Epithelial cell of esophagus (primary cell): ENCODE data around the gene ARHGAP24.

ENCODE experiments used
- DNase-seq: peaks from one replicate; pipeline ENCODE4 v3.0.0; 2010; ENCODE audit warnings: low read depth
- H3K4me3 ChIP-seq: 2 replicates; pipeline ENCODE4 v1.5.1; 2011; ENCODE audit warnings: mild to moderate bottlenecking, low read length, control low read depth
- CTCF ChIP-seq: IDR thresholded peaks from 2 replicates; pipeline ENCODE4 v1.5.1; 2011; ENCODE audit warnings: low read depth, mild to moderate bottlenecking, low read length, control low read depth, inconsistent platforms; ENCODE audit not compliant: insufficient read depth; ENCODE audit errors: missing control alignments

The ARHGAP24 gene

GRCh38 chr4:85970535-85970934 is 495.6 kb downstream of the ARHGAP24 start:
- peak; percentile 32 for DNase-seq
- no peak overlapping the region for H3K4me3 ChIP-seq
- TF ChIP-seq CTCF = no peak

- H3K4me3 ChIP-seq = no peak overlapping the region
- no peak for DNase-seq
- no peak for TF ChIP-seq CTCF
Measured at GRCh38 chr4:85979276-85979675, 504.3 kb downstream of the ARHGAP24 start.

- TF ChIP-seq CTCF = no peak
- DNase-seq = peak; percentile 21
- H3K4me3 ChIP-seq = no peak overlapping the region
Measured at GRCh38 chr4:85986266-85986665, 511.3 kb downstream of the ARHGAP24 start.

- TF ChIP-seq CTCF = no peak
- DNase-seq = no peak
Measured at GRCh38 chr4:85993641-85994040, 518.7 kb downstream of the ARHGAP24 start.

GRCh38 chr4:85994576-85994975 is 519.6 kb downstream of the ARHGAP24 start:
- no peak for DNase-seq
- H3K4me3 ChIP-seq = no peak overlapping the region
- no peak for TF ChIP-seq CTCF

More at GRCh38 chr4:85993641-85994040, 518.7 kb downstream of the ARHGAP24 start:
- H3K4me3 ChIP-seq = no peak overlapping the region

- TF ChIP-seq CTCF = no peak
- H3K4me3 ChIP-seq = no peak overlapping the region
- DNase-seq = no peak
Measured at GRCh38 chr4:85995361-85995760, 520.4 kb downstream of the ARHGAP24 start.

- no peak overlapping the region for H3K4me3 ChIP-seq
- no peak for TF ChIP-seq CTCF
- no peak for DNase-seq
Measured at GRCh38 chr4:86001591-86001990, 526.6 kb downstream of the ARHGAP24 start.
